Measurements from ENCODE around the gene NUP153.

Gene NUP153

DNA sequence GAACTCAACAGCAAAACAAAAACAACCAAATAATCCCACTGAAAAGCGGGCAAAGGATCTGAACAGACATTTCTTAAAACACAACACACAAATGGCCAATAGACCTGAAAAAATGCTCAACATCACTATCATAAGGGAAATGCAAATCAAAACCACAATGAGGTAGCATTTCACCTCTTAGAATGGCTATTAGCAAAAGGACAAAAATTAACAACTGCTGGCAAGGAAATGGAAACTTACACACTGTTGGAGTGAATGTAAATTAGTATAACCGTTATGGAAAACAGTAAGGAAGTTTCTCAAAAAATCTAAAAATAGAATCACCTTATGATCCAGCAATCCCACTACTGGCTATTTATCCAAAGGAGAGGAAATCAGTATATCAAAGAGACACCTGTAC, 85.7 kb downstream of the NUP153 start:
- H3K4me3 ChIP-seq (ENCODE audit: low read depth, low read length): no peak overlapping the region
- TF ChIP-seq, protein P1, sequence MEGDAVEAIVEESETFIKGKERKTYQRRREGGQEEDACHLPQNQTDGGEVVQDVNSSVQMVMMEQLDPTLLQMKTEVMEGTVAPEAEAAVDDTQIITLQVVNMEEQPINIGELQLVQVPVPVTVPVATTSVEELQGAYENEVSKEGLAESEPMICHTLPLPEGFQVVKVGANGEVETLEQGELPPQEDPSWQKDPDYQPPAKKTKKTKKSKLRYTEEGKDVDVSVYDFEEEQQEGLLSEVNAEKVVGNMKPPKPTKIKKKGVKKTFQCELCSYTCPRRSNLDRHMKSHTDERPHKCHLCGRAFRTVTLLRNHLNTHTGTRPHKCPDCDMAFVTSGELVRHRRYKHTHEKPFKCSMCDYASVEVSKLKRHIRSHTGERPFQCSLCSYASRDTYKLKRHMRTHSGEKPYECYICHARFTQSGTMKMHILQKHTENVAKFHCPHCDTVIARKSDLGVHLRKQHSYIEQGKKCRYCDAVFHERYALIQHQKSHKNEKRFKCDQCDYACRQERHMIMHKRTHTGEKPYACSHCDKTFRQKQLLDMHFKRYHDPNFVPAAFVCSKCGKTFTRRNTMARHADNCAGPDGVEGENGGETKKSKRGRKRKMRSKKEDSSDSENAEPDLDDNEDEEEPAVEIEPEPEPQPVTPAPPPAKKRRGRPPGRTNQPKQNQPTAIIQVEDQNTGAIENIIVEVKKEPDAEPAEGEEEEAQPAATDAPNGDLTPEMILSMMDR (IDR thresholded peaks at IDR 0.05; ENCODE audit: low read depth, low read length): no peak

DNA sequence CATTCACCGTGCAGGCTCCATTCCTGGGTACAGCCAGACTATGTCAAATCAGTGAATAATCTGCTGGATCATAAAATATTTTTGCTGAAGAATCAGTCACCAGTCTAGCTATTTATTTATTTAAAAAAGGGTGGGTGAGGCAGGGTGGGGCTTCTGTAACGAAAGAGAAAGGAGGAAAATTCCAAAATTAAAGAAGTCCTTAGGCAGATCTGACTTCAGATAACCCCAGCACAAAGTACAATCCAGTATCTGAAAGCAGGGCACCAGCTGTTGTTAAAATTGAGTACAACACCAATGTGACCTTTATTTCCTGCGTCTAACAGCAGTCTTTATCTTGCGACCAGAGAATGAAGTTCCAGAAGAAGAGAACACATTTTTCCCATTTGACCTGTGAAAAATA, 90.9 kb downstream of the NUP153 start:
- TF ChIP-seq, protein P1 (IDR thresholded peaks at IDR 0.05; ENCODE audit: low read depth, low read length): no peak
- no peak overlapping the region for H3K4me3 ChIP-seq (ENCODE audit: low read depth, low read length)

DNA sequence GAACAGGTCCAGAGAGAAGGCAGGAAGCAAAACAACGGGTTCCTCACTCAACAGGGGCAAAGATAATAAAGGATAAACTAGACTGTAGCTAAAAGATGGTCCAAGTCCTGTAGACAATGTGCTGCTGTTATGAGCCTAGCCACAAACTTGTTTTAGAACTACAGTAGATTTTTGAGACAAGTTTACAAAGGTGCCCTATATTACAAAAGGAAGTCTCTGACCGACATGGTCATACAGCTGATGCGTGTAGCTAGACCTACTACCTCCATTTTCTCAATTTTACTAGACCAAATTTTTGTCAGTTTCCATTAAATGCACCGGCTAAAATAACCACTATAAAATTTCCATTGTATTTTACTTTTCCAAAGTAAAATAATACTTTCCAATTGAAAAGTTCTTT, 94.7 kb downstream of the NUP153 start:
- TF ChIP-seq, protein P1 (IDR thresholded peaks at IDR 0.05; ENCODE audit: low read depth, low read length): no peak
- no peak overlapping the region for H3K4me3 ChIP-seq (ENCODE audit: low read depth, low read length)

DNA sequence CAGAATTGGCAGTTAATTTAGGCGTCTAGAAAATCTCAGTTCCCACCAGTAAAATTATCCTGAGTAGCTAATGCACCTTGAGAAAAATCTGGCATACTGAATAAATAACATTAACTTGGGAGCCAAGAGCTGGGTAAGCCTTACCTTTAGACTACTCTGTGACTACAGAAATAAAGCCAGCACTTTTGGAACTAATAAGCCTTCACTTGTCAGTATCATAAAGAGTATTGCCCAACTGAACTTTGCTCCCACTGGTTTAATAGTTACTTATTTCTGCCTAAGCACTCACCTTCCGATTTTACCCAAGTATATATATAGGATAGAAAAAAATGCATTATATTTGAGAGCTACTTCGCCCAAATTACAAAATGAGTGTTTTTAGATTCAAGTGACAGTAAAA, 95.9 kb downstream of the NUP153 start:
- no peak overlapping the region for H3K4me3 ChIP-seq (ENCODE audit: low read depth, low read length)

DNA sequence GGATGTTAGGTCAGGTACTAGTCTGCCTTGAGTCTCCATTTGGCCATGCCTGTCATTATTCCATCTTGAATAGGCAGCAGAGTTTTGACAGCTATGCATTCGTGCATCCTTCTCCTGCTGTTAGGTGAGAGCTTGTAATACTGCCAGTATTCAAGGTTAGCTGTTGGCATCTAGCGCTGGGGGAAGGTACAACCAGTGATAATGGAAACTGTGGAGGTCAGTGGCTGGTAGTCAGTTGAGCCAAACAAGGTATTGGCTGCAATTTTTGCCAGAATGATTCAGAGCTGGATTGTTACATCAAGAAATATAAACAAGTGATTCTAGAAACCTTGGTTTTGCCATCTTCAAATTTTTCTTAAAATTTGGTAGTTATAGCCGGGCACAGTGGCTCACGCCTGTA, 100.1 kb downstream of the NUP153 start:
- TF ChIP-seq, protein P1 (IDR thresholded peaks at IDR 0.05; ENCODE audit: low read depth, low read length): no peak
- H3K4me3 ChIP-seq (ENCODE audit: low read depth, low read length): no peak overlapping the region

More for the DNA sequence above, 95.9 kb downstream of the NUP153 start:
- TF ChIP-seq, protein P1 (IDR thresholded peaks at IDR 0.05; ENCODE audit: low read depth, low read length): no peak

DNA sequence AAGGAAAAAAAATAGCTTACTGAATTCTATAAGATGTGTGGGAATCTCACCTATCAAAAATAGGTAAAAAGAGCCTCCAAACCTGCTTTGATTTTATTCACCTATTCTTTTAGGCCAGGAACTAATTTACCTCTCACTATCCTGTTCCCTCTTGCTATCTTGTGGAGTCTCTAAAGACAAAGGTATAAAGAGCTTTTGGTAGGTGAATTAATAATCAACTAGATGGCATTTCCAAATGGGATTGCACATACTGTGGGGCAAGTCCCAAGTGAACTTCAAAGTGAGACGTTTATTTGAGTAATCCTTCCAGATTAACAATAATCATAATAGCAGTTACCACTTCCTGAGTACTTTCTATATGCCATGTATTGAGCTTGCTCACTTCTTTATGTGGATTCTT, 103.8 kb downstream of the NUP153 start:
- H3K4me3 ChIP-seq (ENCODE audit: low read depth, low read length): no peak overlapping the region
- TF ChIP-seq, protein P1 (IDR thresholded peaks at IDR 0.05; ENCODE audit: low read depth, low read length): no peak

DNA sequence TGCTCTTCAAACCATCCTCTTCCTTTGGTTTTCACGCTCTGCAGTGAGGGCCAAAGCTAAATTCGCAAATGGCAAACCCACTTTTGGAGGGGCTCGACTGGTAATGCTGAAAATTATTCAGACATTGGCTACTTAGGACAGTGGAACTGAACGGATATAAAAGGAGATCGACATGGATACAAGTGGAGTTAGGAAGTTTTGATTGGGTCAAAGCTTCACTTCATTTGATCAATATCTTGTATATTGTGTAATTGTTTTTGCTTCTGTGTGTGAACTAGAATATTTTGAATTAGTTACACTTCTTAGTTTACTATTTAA, 105.4 kb downstream of the NUP153 start:
- TF ChIP-seq, protein P1 (IDR thresholded peaks at IDR 0.05; ENCODE audit: low read depth, low read length): no peak
- H3K4me3 ChIP-seq (ENCODE audit: low read depth, low read length): peak overlapping the region; percentile 82
